GM23338 (cell line): ENCODE data around the gene RAP1GDS1. TPM values are rescaled to one million over a fixed set of nuclear protein-coding genes. Genes with fewer than 3 reads are reported as not detected.

Source experiments
- ATAC-seq: fragments of 200-7000 bp; cut with Tn5 transposase; 3 replicates; pipeline ENCODE4 v1.9.1; 2020
- DNase-seq: peaks from one replicate; pipeline ENCODE4 v3.0.0-alpha.2; 2015; ENCODE audit warnings: low spot score
- H2AFZ ChIP-seq: fragments of 200-600 bp; sonication (generic); 2 replicates; pipeline ENCODE4 v1.8.0; 2016; ENCODE audit warnings: antibody characterized with exemption, mild to moderate bottlenecking, moderate library complexity
- H3F3A ChIP-seq: fragments of 200-600 bp; sonication (generic); replicated peaks from 2 replicates; pipeline ENCODE4 v1.8.0; 2017; ENCODE audit warnings: antibody characterized with exemption, mixed run types, low read depth
- H3K27ac ChIP-seq: fragments of 200-600 bp; sonication (generic); 2 replicates; pipeline ENCODE4 v1.6.1; 2016; ENCODE audit warnings: low read depth
- H3K27me3 ChIP-seq: fragments of 200-600 bp; sonication (generic); 2 replicates; pipeline ENCODE4 v1.8.0; 2016; ENCODE audit warnings: mild to moderate bottlenecking, mixed run types, moderate library complexity; ENCODE audit not compliant: insufficient read depth
- H3K36me3 ChIP-seq: fragments of 200-600 bp; sonication (generic); 2 replicates; pipeline ENCODE4 v1.8.0; 2016; ENCODE audit warnings: mild to moderate bottlenecking; ENCODE audit not compliant: insufficient read depth
- H3K4me1 ChIP-seq: fragments of 200-600 bp; sonication (generic); 2 replicates; pipeline ENCODE4 v1.8.0; 2016; ENCODE audit warnings: mild to moderate bottlenecking, moderate library complexity; ENCODE audit not compliant: insufficient read depth
- H3K4me2 ChIP-seq: fragments of 200-600 bp; sonication (generic); 2 replicates; pipeline ENCODE4 v1.7.1; 2017; ENCODE audit warnings: mixed run types
- H3K4me3 ChIP-seq: fragments of 200-600 bp; sonication (generic); 2 replicates; pipeline ENCODE4 v1.6.1; 2016; ENCODE audit warnings: mixed run types
- H3K79me2 ChIP-seq: fragments of 200-600 bp; sonication (generic); replicated peaks from 2 replicates; pipeline ENCODE4 v1.8.0; 2017; ENCODE audit warnings: mild to moderate bottlenecking; ENCODE audit not compliant: insufficient read depth
- H3K9me2 ChIP-seq: fragments of 200-600 bp; sonication (generic); 2 replicates; pipeline ENCODE4 v1.8.0; 2017; ENCODE audit not compliant: insufficient read depth
- H4K20me1 ChIP-seq: fragments of 200-600 bp; sonication (generic); replicated peaks from 2 replicates; pipeline ENCODE4 v1.8.0; 2017; ENCODE audit warnings: mild to moderate bottlenecking; ENCODE audit not compliant: insufficient read depth
- H3K27ac Mint-ChIP-seq: 2 replicates; pipeline ENCODE4 v1.8.0; 2020; ENCODE audit warnings: inconsistent platforms, mild to moderate bottlenecking, moderate library complexity, mixed read lengths
- H3K27me3 Mint-ChIP-seq: 3 replicates; pipeline ENCODE4 v1.8.0; 2022; ENCODE audit warnings: low read depth, mild to moderate bottlenecking, moderate library complexity, mixed read lengths, inconsistent platforms; ENCODE audit not compliant: insufficient read depth, poor library complexity
- H3K36me3 Mint-ChIP-seq: 3 replicates; pipeline ENCODE4 v1.8.0; 2021; ENCODE audit warnings: low read depth, mild to moderate bottlenecking, inconsistent platforms, moderate library complexity, mixed read lengths
- H3K4me1 Mint-ChIP-seq: 3 replicates; pipeline ENCODE4 v1.8.0; 2020; ENCODE audit warnings: mild to moderate bottlenecking, inconsistent platforms, mixed read lengths
- H3K4me3 Mint-ChIP-seq: 3 replicates; pipeline ENCODE4 v1.8.0; 2021; ENCODE audit warnings: moderate library complexity, mild to moderate bottlenecking, inconsistent platforms, mixed read lengths
- H3K9me3 Mint-ChIP-seq: 3 replicates; pipeline ENCODE4 v1.8.0; 2020; ENCODE audit warnings: moderate library complexity, mild to moderate bottlenecking, inconsistent platforms, mixed read lengths
- CREB1 ChIP-seq: fragments of 250-450 bp; sonication (Bioruptor Pico); IDR thresholded peaks from 2 replicates; pipeline ENCODE4 v1.5.0; 2020; ENCODE audit warnings: low read depth, mild to moderate bottlenecking, moderate library complexity
- EZH2phosphoT487 ChIP-seq: fragments of 200-600 bp; sonication (generic); IDR thresholded peaks from one replicate; pipeline ENCODE4 v1.8.1; 2018; ENCODE audit warnings: antibody characterized with exemption; ENCODE audit not compliant: unreplicated experiment
- JUNB ChIP-seq: IDR thresholded peaks from one replicate; pipeline ENCODE4 v1.6.1; 2016; ENCODE audit warnings: antibody characterized with exemption; ENCODE audit not compliant: unreplicated experiment
- NANOG ChIP-seq: IDR thresholded peaks from 2 replicates; pipeline ENCODE4 v1.6.1; 2016; ENCODE audit warnings: antibody characterized with exemption, borderline replicate concordance
- POLR2AphosphoS5 ChIP-seq: IDR thresholded peaks from 2 replicates; pipeline ENCODE4 v1.6.1; 2016; ENCODE audit warnings: antibody characterized with exemption, low read depth
- STAT1 ChIP-seq: IDR thresholded peaks from one replicate; pipeline ENCODE4 v1.6.1; 2016; ENCODE audit warnings: antibody characterized with exemption; ENCODE audit not compliant: unreplicated experiment
- polyA plus RNA-seq: library from polyadenylated mRNA; unstranded; fragments of >200 nt; fragmentation: Nextera tagmentation; extraction: Ambion mirVana; gene quantifications from 2 replicates; pipeline ENCODE4 v1.2.1, GENCODE V29; 2016
- total RNA-seq: library from RNA; depleted of rRNA; stranded (reverse); fragments of >200 nt; shearing (Covaris generic); gene quantifications from 2 replicates; pipeline ENCODE4 v1.2.3, GENCODE V29; 2014
- TF ChIP-seq, protein P1 (sequence below): fragments of 250-450 bp; sonication (Bioruptor Pico); IDR thresholded peaks from 2 replicates; pipeline ENCODE4 v1.5.0; 2020; ENCODE audit warnings: mild to moderate bottlenecking, moderate library complexity
- TF ChIP-seq, protein P2 (sequence below), 2 experiments: fragments of 200-600 bp in 1 of 2; sonication (generic) in 1 of 2; conservative IDR thresholded peaks; 2 replicates each; pipeline versions ENCODE4 v1.5.1 to v1.6.1; 2016 to 2017; ENCODE audit warnings: antibody characterized with exemption in 2 of 2, low read depth in 2 of 2, mild to moderate bottlenecking in 2 of 2, moderate library complexity in 1 of 2

Gene RAP1GDS1
- total and polyA plus RNA-seq, 2 experiments from 2014 or later: 23.7 to 32.4 TPM

DNA sequence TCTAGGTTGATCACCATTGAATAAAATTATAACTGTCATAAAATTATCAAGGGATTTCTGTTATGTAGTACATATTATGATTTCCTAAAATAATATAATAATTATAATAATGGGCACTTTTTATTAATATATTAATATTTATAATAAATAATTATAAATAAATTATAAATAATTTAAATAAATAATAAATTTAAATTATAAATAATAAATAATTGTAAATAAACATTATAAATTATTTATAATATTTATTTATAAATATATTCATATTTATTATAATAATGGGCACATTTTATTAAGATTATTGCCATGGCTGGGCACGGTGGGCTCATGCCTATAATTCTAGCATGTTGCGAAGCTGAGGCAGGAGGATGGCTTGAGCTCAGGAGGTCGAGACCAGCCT is 24.5 kb downstream of the RAP1GDS1 start (continued):
- TF ChIP-seq, protein P1, sequence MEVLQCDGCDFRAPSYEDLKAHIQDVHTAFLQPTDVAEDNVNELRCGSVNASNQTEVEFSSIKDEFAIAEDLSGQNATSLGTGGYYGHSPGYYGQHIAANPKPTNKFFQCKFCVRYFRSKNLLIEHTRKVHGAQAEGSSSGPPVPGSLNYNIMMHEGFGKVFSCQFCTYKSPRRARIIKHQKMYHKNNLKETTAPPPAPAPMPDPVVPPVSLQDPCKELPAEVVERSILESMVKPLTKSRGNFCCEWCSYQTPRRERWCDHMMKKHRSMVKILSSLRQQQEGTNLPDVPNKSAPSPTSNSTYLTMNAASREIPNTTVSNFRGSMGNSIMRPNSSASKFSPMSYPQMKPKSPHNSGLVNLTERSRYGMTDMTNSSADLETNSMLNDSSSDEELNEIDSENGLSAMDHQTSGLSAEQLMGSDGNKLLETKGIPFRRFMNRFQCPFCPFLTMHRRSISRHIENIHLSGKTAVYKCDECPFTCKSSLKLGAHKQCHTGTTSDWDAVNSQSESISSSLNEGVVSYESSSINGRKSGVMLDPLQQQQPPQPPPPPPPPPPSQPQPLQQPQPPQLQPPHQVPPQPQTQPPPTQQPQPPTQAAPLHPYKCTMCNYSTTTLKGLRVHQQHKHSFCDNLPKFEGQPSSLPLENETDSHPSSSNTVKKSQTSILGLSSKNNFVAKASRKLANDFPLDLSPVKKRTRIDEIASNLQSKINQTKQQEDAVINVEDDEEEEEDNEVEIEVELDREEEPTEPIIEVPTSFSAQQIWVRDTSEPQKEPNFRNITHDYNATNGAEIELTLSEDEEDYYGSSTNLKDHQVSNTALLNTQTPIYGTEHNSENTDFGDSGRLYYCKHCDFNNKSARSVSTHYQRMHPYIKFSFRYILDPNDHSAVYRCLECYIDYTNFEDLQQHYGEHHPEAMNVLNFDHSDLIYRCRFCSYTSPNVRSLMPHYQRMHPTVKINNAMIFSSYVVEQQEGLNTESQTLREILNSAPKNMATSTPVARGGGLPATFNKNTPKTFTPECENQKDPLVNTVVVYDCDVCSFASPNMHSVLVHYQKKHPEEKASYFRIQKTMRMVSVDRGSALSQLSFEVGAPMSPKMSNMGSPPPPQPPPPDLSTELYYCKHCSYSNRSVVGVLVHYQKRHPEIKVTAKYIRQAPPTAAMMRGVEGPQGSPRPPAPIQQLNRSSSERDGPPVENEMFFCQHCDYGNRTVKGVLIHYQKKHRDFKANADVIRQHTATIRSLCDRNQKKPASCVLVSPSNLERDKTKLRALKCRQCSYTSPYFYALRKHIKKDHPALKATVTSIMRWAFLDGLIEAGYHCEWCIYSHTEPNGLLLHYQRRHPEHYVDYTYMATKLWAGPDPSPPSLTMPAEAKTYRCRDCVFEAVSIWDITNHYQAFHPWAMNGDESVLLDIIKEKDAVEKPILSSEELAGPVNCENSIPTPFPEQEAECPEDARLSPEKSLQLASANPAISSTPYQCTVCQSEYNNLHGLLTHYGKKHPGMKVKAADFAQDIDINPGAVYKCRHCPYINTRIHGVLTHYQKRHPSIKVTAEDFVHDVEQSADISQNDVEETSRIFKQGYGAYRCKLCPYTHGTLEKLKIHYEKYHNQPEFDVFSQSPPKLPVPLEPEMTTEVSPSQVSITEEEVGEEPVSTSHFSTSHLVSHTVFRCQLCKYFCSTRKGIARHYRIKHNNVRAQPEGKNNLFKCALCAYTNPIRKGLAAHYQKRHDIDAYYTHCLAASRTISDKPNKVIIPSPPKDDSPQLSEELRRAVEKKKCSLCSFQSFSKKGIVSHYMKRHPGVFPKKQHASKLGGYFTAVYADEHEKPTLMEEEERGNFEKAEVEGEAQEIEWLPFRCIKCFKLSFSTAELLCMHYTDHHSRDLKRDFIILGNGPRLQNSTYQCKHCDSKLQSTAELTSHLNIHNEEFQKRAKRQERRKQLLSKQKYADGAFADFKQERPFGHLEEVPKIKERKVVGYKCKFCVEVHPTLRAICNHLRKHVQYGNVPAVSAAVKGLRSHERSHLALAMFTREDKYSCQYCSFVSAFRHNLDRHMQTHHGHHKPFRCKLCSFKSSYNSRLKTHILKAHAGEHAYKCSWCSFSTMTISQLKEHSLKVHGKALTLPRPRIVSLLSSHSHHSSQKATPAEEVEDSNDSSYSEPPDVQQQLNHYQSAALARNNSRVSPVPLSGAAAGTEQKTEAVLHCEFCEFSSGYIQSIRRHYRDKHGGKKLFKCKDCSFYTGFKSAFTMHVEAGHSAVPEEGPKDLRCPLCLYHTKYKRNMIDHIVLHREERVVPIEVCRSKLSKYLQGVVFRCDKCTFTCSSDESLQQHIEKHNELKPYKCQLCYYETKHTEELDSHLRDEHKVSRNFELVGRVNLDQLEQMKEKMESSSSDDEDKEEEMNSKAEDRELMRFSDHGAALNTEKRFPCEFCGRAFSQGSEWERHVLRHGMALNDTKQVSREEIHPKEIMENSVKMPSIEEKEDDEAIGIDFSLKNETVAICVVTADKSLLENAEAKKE (CRISPR knock-in tag): no peak
- TF ChIP-seq EZH2phosphoT487 (no peak), NANOG (no peak), STAT1 (no peak), CREB1 (CRISPR knock-in tag) (no peak), JUNB (no peak)
- TF ChIP-seq, protein P2, sequence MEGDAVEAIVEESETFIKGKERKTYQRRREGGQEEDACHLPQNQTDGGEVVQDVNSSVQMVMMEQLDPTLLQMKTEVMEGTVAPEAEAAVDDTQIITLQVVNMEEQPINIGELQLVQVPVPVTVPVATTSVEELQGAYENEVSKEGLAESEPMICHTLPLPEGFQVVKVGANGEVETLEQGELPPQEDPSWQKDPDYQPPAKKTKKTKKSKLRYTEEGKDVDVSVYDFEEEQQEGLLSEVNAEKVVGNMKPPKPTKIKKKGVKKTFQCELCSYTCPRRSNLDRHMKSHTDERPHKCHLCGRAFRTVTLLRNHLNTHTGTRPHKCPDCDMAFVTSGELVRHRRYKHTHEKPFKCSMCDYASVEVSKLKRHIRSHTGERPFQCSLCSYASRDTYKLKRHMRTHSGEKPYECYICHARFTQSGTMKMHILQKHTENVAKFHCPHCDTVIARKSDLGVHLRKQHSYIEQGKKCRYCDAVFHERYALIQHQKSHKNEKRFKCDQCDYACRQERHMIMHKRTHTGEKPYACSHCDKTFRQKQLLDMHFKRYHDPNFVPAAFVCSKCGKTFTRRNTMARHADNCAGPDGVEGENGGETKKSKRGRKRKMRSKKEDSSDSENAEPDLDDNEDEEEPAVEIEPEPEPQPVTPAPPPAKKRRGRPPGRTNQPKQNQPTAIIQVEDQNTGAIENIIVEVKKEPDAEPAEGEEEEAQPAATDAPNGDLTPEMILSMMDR (conservative IDR thresholded peaks at IDR 0.05; ENCODE audit: low read depth in 2 of 2): no peak

DNA sequence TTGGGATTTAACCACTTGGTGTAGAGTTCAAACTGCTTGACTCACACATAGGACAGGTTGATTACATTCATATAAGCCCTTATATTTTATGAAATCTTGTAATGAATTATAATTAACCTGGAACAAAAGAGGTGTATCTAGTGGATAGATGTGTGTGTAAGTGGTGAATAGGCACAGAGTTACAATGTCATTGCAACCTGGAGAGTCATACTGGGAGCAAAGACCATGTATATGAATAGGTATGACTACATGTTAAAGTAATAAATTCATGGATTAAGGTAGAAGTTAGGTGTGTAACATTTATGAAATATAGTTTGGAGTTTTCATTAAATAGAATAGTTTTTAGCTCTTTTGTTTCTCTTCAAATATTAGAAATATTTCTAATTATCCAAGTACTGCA is 26.1 kb downstream of the RAP1GDS1 start:
- Histone ChIP-seq H2AFZ (no peak overlapping the region), H3K4me2 (no peak overlapping the region), H3K4me3 (no peak overlapping the region), H4K20me1 (no peaks in the 10 kb centered on the region), H3K27ac (no peak overlapping the region), H3K9me2 (no peaks in the 10 kb centered on the region), H3K27me3 (no peaks in the 10 kb centered on the region), H3K4me1 (peaks cover 8% of the 10 kb centered on the region; the same call in 1 of the 2 replicates), H3F3A (no peaks in the 10 kb centered on the region), H3K36me3 (no peaks in the 10 kb centered on the region), H3K79me2 (peaks cover 79% of the 10 kb centered on the region)
- Mint-ChIP-seq H3K9me3 (no peaks in the 10 kb centered on the region), H3K36me3 (peaks cover 6% of the 10 kb centered on the region; the same call in 1 of the 3 replicates), H3K4me3 (no peak overlapping the region), H3K27me3 (no peaks in the 10 kb centered on the region), H3K27ac (no peak overlapping the region), H3K4me1 (peaks cover 30% of the 10 kb centered on the region)
- ATAC-seq (no peak), DNase-seq (no peak)
- no peak for TF ChIP-seq JUNB
- no peak for TF ChIP-seq CREB1 (CRISPR knock-in tag)
- TF ChIP-seq POLR2AphosphoS5: no peak
- TF ChIP-seq, protein P1 (CRISPR knock-in tag): no peak
